Measurements from ENCODE around the gene FAHD1.

- TF ChIP-seq, protein P1, sequence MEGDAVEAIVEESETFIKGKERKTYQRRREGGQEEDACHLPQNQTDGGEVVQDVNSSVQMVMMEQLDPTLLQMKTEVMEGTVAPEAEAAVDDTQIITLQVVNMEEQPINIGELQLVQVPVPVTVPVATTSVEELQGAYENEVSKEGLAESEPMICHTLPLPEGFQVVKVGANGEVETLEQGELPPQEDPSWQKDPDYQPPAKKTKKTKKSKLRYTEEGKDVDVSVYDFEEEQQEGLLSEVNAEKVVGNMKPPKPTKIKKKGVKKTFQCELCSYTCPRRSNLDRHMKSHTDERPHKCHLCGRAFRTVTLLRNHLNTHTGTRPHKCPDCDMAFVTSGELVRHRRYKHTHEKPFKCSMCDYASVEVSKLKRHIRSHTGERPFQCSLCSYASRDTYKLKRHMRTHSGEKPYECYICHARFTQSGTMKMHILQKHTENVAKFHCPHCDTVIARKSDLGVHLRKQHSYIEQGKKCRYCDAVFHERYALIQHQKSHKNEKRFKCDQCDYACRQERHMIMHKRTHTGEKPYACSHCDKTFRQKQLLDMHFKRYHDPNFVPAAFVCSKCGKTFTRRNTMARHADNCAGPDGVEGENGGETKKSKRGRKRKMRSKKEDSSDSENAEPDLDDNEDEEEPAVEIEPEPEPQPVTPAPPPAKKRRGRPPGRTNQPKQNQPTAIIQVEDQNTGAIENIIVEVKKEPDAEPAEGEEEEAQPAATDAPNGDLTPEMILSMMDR (IDR thresholded peaks at IDR 0.05) = no peak
- TF ChIP-seq POLR2AphosphoS5 (IDR thresholded peaks at IDR 0.05) = no peak
Observed at GRCh38 chr16:1791943-1792812, 34.8 kb upstream of the FAHD1 start.

Data from breast epithelium (tissue), 3 donors.